Measurements from ENCODE around the gene JMJD8.

The JMJD8 gene

DNA sequence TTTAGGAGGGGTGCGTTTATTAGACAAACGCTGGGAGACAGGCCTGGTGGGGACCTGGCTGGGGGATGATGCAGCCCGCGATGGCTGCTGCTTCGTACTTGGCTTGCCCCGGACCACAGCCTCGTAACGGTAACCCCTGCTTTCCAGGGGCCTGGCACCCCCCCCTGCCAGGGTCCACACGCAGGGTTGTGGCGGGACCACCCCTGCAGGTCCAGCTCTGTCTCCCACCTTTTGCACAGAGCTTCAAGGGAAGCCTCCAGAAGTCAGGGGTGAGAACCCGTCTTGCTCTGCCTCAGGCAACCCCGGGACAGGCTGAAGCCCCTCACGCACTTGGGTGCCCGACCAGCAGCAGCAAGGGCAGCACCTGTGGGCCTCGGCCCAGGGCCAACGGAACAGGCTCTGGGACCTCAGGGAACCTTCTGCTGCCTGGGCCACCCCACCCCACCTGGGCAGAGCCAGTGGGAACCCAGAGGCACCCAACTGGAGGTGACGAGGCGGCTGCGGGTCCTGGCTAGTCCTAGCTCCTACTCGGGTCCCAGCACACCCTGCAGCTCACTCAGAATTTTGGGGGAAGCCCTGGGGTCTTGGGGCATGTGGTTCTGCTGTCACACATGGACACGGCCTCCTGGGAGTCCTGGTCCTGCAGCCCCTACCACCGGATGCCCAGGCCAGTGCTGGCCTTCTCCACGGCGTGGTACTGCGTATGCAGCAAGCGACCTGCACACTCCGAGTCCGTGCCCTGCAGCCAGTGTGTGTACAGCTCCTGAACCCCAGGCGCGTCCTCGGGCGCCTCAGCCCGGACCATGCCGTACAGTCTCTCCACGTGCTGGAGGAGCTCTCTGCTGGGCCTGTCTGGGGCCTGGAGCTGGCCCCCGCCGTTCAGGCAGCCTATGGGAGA lies 45.9 kb upstream of the JMJD8 start:
- TF ChIP-seq, protein P1, sequence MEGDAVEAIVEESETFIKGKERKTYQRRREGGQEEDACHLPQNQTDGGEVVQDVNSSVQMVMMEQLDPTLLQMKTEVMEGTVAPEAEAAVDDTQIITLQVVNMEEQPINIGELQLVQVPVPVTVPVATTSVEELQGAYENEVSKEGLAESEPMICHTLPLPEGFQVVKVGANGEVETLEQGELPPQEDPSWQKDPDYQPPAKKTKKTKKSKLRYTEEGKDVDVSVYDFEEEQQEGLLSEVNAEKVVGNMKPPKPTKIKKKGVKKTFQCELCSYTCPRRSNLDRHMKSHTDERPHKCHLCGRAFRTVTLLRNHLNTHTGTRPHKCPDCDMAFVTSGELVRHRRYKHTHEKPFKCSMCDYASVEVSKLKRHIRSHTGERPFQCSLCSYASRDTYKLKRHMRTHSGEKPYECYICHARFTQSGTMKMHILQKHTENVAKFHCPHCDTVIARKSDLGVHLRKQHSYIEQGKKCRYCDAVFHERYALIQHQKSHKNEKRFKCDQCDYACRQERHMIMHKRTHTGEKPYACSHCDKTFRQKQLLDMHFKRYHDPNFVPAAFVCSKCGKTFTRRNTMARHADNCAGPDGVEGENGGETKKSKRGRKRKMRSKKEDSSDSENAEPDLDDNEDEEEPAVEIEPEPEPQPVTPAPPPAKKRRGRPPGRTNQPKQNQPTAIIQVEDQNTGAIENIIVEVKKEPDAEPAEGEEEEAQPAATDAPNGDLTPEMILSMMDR (IDR thresholded peaks at IDR 0.05; ENCODE audit: insufficient read depth, low read depth, low read length, missing control alignments) = no peak
- no peak for DNase-seq (ENCODE audit: low read depth)
- H3K4me3 ChIP-seq (ENCODE audit: low read length) = no peak overlapping the region

DNA sequence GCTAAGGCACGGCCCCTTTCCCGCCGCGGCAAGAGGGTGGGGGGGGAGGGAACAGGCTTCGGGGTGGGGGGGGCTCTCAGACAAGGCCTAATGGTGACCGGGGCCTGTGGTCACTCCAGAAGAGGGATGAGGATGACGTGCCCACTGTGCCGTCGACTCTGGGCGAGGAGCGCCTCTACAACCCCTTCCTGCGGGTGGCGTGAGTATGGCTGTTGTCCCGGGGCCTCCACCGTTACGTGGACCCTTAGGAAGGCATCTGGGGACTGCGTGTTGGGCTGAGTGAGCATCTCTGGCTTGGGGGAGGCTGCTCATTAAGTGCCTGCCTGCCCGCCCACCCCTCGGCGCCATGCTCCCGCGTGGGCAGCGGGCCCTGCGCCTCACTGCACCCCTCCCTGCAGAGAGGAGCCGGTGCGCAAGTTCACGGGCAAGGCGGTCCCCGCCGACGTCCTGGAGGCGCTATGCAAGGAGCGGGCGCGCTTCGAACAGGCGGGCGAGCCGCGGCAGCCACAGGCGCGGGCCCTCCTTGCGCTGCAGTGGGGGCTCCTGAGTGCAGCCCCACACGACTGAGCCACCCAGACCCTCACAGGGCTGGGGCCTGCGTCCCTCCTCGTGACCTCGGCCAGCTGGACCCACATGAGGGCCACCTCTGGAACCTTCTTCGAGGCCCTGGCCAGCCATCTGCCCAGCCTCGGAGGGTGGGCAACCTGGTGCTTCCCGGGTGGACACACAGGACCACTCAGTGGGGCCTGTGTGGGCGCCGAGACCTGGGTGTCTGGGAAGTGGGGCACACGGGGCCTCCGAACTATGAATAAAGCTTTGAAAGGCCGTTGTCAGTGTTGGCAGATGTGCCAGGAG lies 45.0 kb upstream of the JMJD8 start:
- no peak for DNase-seq (ENCODE audit: low read depth)
- TF ChIP-seq, protein P1 (IDR thresholded peaks at IDR 0.05; ENCODE audit: insufficient read depth, low read depth, low read length, missing control alignments) = no peak
- H3K4me3 ChIP-seq (ENCODE audit: low read length) = peak overlapping the region; percentile 72

DNA sequence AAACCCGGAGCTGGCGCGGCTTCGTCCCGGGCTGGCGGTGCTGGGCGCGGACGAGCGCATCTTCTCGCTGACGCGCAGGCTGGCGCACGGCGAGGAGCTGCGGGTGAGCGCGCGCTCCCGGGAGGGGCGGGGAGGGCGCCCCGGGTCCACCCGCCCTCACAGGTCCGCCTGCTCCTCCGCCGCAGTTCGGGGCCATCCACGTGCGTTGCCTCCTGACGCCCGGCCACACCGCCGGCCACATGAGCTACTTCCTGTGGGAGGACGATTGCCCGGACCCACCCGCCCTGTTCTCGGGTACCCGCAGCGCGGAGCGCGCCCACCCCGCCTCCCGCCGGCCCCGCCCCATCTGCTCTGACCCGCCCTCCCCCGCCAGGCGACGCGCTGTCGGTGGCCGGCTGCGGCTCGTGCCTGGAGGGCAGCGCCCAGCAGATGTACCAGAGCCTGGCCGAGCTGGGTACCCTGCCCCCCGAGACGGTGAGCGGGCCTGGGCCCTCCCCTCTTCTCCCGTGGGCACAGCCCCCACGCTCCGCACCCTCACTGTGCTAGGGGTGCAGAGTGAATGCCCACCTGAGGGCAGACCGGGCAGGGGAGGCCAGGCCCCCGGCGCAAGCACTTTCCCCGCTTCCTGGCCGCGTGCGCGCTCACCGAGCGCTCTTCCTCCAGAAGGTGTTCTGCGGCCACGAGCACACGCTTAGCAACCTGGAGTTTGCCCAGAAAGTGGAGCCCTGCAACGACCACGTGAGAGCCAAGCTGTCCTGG lies 44.2 kb upstream of the JMJD8 start:
- DNase-seq (ENCODE audit: low read depth) = peak; percentile 89
- H3K4me3 ChIP-seq (ENCODE audit: low read length) = peak overlapping the region; percentile 72
- TF ChIP-seq, protein P1 (IDR thresholded peaks at IDR 0.05; ENCODE audit: insufficient read depth, low read depth, low read length, missing control alignments) = no peak

DNA sequence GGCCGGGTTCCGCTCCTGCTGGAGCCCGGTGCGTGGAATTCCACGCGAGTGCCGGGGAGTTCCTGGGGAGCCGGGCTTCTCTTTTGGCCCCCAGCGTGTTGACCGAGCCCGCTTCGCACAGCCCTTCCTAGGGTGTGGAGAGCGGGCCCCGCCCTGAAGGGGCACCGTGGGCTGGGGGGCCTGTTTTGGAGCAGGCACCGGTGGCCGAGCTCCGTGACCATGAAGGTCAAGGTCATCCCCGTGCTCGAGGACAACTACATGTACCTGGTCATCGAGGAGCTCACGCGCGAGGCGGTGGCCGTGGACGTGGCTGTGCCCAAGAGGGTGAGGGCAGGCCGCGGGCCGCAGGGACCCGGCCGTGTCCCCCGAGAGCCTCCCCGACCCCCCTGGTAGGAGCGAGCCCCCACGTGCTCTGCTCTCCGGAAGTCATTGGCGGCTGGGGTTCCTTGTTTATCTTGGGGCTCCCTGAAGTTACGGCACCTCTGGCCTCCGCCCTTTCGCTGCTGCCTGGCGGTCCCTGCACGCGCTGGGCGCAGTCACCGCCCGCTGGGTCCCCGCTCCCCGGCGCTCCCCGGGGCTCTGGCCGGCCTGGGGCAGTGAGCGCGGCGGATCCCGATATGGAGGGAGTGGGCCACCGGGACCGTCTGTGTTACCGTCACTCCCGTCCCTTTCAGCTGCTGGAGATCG lies 43.3 kb upstream of the JMJD8 start:
- DNase-seq (ENCODE audit: low read depth) = no peak
- peak overlapping the region; percentile 72 for H3K4me3 ChIP-seq (ENCODE audit: low read length)
- TF ChIP-seq, protein P1 (IDR thresholded peaks at IDR 0.05; ENCODE audit: insufficient read depth, low read depth, low read length, missing control alignments) = no peak

DNA sequence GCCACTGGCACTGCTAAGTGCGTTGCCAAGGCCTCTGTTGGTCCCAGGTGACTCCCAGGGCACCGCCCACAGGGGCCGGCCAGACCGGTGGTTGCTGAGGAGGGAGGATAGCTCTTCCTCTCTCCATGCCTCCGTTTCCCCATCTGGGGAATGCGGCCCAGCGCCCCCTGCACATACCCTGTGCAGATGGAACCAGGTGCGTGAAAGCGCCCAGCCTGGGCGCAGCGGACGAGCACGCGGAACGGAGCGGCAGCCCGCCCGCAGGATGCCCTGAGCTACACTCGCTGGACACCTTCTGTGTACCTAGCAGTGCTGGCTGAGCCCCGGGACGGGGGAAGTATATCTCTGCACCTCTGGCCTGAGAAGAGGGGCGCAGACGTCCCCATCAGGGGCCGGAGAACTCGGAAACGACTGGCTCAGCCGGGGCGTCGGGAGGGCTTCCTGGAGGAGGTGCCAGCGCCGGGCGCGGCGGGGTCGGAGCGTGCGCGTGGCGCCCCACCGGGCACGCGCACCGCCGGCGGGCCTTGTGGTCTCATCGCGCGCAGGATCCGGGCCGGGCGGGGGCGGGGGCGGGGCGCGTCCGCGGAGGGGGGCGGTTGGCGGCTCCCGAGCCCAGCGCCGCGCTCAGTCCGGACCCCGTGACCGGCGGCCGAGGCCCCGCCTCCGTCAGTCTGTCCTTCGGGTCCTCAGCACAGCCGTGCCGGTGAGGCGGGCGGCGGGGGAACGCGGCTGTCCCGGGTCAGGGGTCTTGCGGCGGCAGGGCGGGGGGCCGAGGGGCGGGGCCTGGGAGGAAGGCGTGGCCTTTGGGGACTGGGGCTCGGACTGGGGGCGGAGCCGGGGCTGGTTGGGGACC lies 42.5 kb upstream of the JMJD8 start, which contains the start of the genes CCDC78 and HAGHL:
TSS of gene CCDC78 (minus strand) at position 6 of the 853 bp plus-strand sequence. CDS start 76 bp downstream, outside the sequence.
TSS of gene HAGHL (plus strand) at position 669 of the 853 bp plus-strand sequence. CDS start 404 bp downstream, outside the sequence.
- H3K4me3 ChIP-seq (ENCODE audit: low read length) = peak within 1 kb of the TSS; percentile 72
- TF ChIP-seq, protein P1 (IDR thresholded peaks at IDR 0.05; ENCODE audit: insufficient read depth, low read depth, low read length, missing control alignments) = no peak
- DNase-seq (ENCODE audit: low read depth) = peak; percentile 55
